Cardiac muscle cell (in vitro differentiated cells and primary cell): Measurements from ENCODE around the gene ABHD16A. TPM values are rescaled to one million over a fixed set of nuclear protein-coding genes. Genes with fewer than 3 reads are reported as not detected.
A peak's percentile ranks its signal among the peaks of the same experiment; 100 is the strongest.

ENCODE experiments used
- DNase-seq, 2 donors: peaks; one replicate each; pipeline versions ENCODE4 v3.0.0 to v3.0.0-alpha.2; 2010 to 2017; ENCODE audit warnings: low read depth in 1 of 2, low spot score in 1 of 2
- H3K27ac ChIP-seq: fragments of 200-600 bp; sonication (generic); 2 replicates; pipeline ENCODE4 v1.5.1; 2016
- H3K27me3 ChIP-seq: fragments of 200-600 bp; sonication (generic); 2 replicates; pipeline ENCODE4 v1.6.0; 2016; ENCODE audit warnings: control low read depth
- H3K36me3 ChIP-seq: fragments of 200-600 bp; sonication (generic); 2 replicates; pipeline ENCODE4 v1.5.1; 2016; ENCODE audit warnings: control low read depth
- H3K4me1 ChIP-seq: fragments of 200-600 bp; sonication (generic); 2 replicates; pipeline ENCODE4 v1.8.1; 2017; ENCODE audit warnings: low read depth, mild to moderate bottlenecking, mixed run types
- H3K4me3 ChIP-seq: fragments of 200-600 bp; sonication (generic); 2 replicates; pipeline ENCODE4 v1.5.1; 2016; ENCODE audit warnings: mild to moderate bottlenecking
- H3K9me3 ChIP-seq: fragments of 200-600 bp; sonication (generic); 2 replicates; pipeline ENCODE4 v1.5.1; 2017; ENCODE audit warnings: low read depth, mild to moderate bottlenecking, control low read depth
- CTCF ChIP-seq: IDR thresholded peaks from 2 replicates; pipeline ENCODE4 v1.5.1; 2012; ENCODE audit warnings: low read depth, mild to moderate bottlenecking, low read length
- polyA plus RNA-seq: library from polyadenylated mRNA; unstranded; fragments of >200 nt; fragmentation: Nextera tagmentation; extraction: Ambion mirVana; gene quantifications from 2 replicates; pipeline ENCODE4 v1.2.1, GENCODE V29; 2016
- total RNA-seq: library from RNA; depleted of rRNA; stranded (reverse); fragments of >200 nt; gene quantifications from 2 replicates; pipeline ENCODE4 v1.2.3, GENCODE V29; 2016

The ABHD16A gene
- total and polyA plus RNA-seq, 2 experiments from 2014 or later, result 48.0 to 65.1 TPM

DNA sequence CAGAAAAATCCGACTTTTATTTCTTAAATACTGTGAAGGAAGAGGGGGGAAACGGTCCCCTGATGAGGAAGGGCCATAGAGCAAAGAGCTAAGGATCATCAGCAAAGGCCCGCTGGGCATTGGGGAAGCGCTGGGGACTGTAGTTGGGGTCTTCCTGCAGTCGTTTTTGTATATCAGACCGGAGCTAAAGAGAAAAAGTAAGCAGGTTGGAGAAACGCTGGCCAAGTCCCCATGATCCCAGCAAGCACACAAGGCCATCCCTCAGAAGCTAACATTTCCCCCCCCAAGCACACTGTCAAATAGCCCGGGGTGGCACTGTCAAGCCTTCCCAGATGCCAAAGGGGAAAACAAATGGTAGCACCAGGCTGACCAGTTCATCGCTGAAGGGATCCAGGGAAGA is 64.1 kb downstream of the ABHD16A start:
- TF ChIP-seq CTCF, result no peak
- Histone ChIP-seq H3K27ac (peak overlapping the region; percentile 73), H3K4me1 (no peaks in the 10 kb centered on the region), H3K4me3 (no peak overlapping the region), H3K9me3 (no peaks in the 10 kb centered on the region), H3K27me3 (no peaks in the 10 kb centered on the region), H3K36me3 (peaks cover 86% of the 10 kb centered on the region)
- DNase-seq, result no peak

Other genes with a start within 250 kb of the ABHD16A start
Only the 30 nearest of the 39 such genes appear.
- gene ATP6V1G2, start 156.7 kb downstream of the ABHD16A start, total RNA-seq, result 21.2 and 28.8 TPM in 2 replicates
- 32.7 and 40.2 TPM in 2 replicates for gene ATP6V1G2, start 156.7 kb downstream of the ABHD16A start, polyA plus RNA-seq
- 43.6 and 51.2 TPM in 2 replicates for gene NFKBIL1, start 155.7 kb downstream of the ABHD16A start, total RNA-seq
- gene NFKBIL1, start 155.7 kb downstream of the ABHD16A start, polyA plus RNA-seq, result 38.4 and 47.1 TPM in 2 replicates
- gene LTA, start 131.0 kb downstream of the ABHD16A start, total RNA-seq, result not detected in 2 replicates
- not detected in 2 replicates for gene LTA, start 131.0 kb downstream of the ABHD16A start, polyA plus RNA-seq
- not detected in 2 replicates for gene TNF, start 127.8 kb downstream of the ABHD16A start, total RNA-seq
- gene TNF, start 127.8 kb downstream of the ABHD16A start, polyA plus RNA-seq, result 0.14 TPM in 1 of 2 replicates, not detected in the other
- gene LTB, start 120.9 kb downstream of the ABHD16A start, total RNA-seq, result 0.70 TPM in 1 of 2 replicates, not detected in the other
- 0.61 and 1.5 TPM in 2 replicates for gene LTB, start 120.9 kb downstream of the ABHD16A start, polyA plus RNA-seq
- gene LST1, start 117.0 kb downstream of the ABHD16A start, total RNA-seq, result 1.7 TPM in 1 of 2 replicates, not detected in the other
- 1.6 TPM in 1 of 2 replicates, not detected in the other for gene LST1, start 117.0 kb downstream of the ABHD16A start, polyA plus RNA-seq
- not detected in 2 replicates for gene NCR3, start 110.3 kb downstream of the ABHD16A start, total RNA-seq
- not detected in 2 replicates for gene NCR3, start 110.3 kb downstream of the ABHD16A start, polyA plus RNA-seq
- gene AIF1, start 88.1 kb downstream of the ABHD16A start, total RNA-seq, result 1.2 TPM in 1 of 2 replicates, not detected in the other
- gene AIF1, start 88.1 kb downstream of the ABHD16A start, polyA plus RNA-seq, result 1.4 and 1.6 TPM in 2 replicates
- gene PRRC2A, start 82.6 kb downstream of the ABHD16A start, total RNA-seq, result 144 and 208 TPM in 2 replicates
- gene PRRC2A, start 82.6 kb downstream of the ABHD16A start, polyA plus RNA-seq, result 70.2 and 103 TPM in 2 replicates
- gene BAG6, start 50.7 kb downstream of the ABHD16A start, total RNA-seq, result 494 and 510 TPM in 2 replicates
- gene BAG6, start 50.7 kb downstream of the ABHD16A start, polyA plus RNA-seq, result 115 TPM in 2 replicates
- 2.3 and 2.5 TPM in 2 replicates for gene APOM, start 47.4 kb downstream of the ABHD16A start, total RNA-seq
- gene APOM, start 47.4 kb downstream of the ABHD16A start, polyA plus RNA-seq, result 2.5 and 3.5 TPM in 2 replicates
- 24.5 and 27.4 TPM in 2 replicates for gene C6orf47, start 42.5 kb downstream of the ABHD16A start, total RNA-seq
- gene C6orf47, start 42.5 kb downstream of the ABHD16A start, polyA plus RNA-seq, result 22.0 and 29.2 TPM in 2 replicates
- 28.8 and 36.2 TPM in 2 replicates for gene GPANK1, start 38.3 kb downstream of the ABHD16A start, total RNA-seq
- 27.5 and 37.2 TPM in 2 replicates for gene GPANK1, start 38.3 kb downstream of the ABHD16A start, polyA plus RNA-seq
- gene CSNK2B, start 37.2 kb downstream of the ABHD16A start, total RNA-seq, result 310 and 375 TPM in 2 replicates
- gene CSNK2B, start 37.2 kb downstream of the ABHD16A start, polyA plus RNA-seq, result 277 and 280 TPM in 2 replicates
- gene LY6G5B, start 33.3 kb downstream of the ABHD16A start, total RNA-seq, result 3.9 and 6.8 TPM in 2 replicates
- gene LY6G5B, start 33.3 kb downstream of the ABHD16A start, polyA plus RNA-seq, result 13.2 and 16.5 TPM in 2 replicates
- 0.54 and 1.2 TPM in 2 replicates for gene LY6G5C, start 22.3 kb downstream of the ABHD16A start, total RNA-seq
- 5.0 and 9.0 TPM in 2 replicates for gene LY6G5C, start 22.3 kb downstream of the ABHD16A start, polyA plus RNA-seq
- gene LY6G6F, start 3.5 kb upstream of the ABHD16A start, total RNA-seq, result not detected in 2 replicates
- not detected in 2 replicates for gene LY6G6F, start 3.5 kb upstream of the ABHD16A start, polyA plus RNA-seq
- not detected in 2 replicates for gene LY6G6D, start 12.0 kb upstream of the ABHD16A start, total RNA-seq
- not detected in 2 replicates for gene LY6G6D, start 12.0 kb upstream of the ABHD16A start, polyA plus RNA-seq
- gene LY6G6C, start 18.4 kb upstream of the ABHD16A start, total RNA-seq, result not detected in 2 replicates
- gene LY6G6C, start 18.4 kb upstream of the ABHD16A start, polyA plus RNA-seq, result 0.24 TPM in 1 of 2 replicates, not detected in the other
- gene MPIG6B, start 20.0 kb upstream of the ABHD16A start, total RNA-seq, result not detected in 2 replicates
- gene MPIG6B, start 20.0 kb upstream of the ABHD16A start, polyA plus RNA-seq, result not detected in 2 replicates
- 134 and 138 TPM in 2 replicates for gene DDAH2, start 26.0 kb upstream of the ABHD16A start, total RNA-seq
- gene DDAH2, start 26.0 kb upstream of the ABHD16A start, polyA plus RNA-seq, result 154 and 170 TPM in 2 replicates
- gene CLIC1, start 33.2 kb upstream of the ABHD16A start, total RNA-seq, result 226 and 274 TPM in 2 replicates
- gene CLIC1, start 33.2 kb upstream of the ABHD16A start, polyA plus RNA-seq, result 318 and 326 TPM in 2 replicates
- gene MSH5, start 36.7 kb upstream of the ABHD16A start, total RNA-seq, result 6.6 and 39.4 TPM in 2 replicates
- gene MSH5, start 36.7 kb upstream of the ABHD16A start, polyA plus RNA-seq, result 7.4 and 16.4 TPM in 2 replicates
- 3.9 and 11.6 TPM in 2 replicates for gene SAPCD1, start 59.3 kb upstream of the ABHD16A start, total RNA-seq
- 2.1 and 4.2 TPM in 2 replicates for gene SAPCD1, start 59.3 kb upstream of the ABHD16A start, polyA plus RNA-seq
- 16.1 and 24.7 TPM in 2 replicates for gene VWA7, start 74.0 kb upstream of the ABHD16A start, total RNA-seq
- 9.9 and 12.3 TPM in 2 replicates for gene VWA7, start 74.0 kb upstream of the ABHD16A start, polyA plus RNA-seq
- gene VARS1, start 92.4 kb upstream of the ABHD16A start, total RNA-seq, result 46.3 and 49.7 TPM in 2 replicates
- gene VARS1, start 92.4 kb upstream of the ABHD16A start, polyA plus RNA-seq, result 51.5 and 63.9 TPM in 2 replicates
- 58.9 and 64.2 TPM in 2 replicates for gene LSM2, start 103.6 kb upstream of the ABHD16A start, total RNA-seq
- 76.8 and 88.6 TPM in 2 replicates for gene LSM2, start 103.6 kb upstream of the ABHD16A start, polyA plus RNA-seq
- gene HSPA1L, start 112.0 kb upstream of the ABHD16A start, total RNA-seq, result 1.6 and 3.1 TPM in 2 replicates
- gene HSPA1L, start 112.0 kb upstream of the ABHD16A start, polyA plus RNA-seq, result 4.5 and 5.2 TPM in 2 replicates
- 122 and 167 TPM in 2 replicates for gene HSPA1A, start 112.2 kb upstream of the ABHD16A start, total RNA-seq
- 51.2 and 92.3 TPM in 2 replicates for gene HSPA1A, start 112.2 kb upstream of the ABHD16A start, polyA plus RNA-seq
- gene HSPA1B, start 124.4 kb upstream of the ABHD16A start, total RNA-seq, result 184 and 226 TPM in 2 replicates
- 88.0 and 88.8 TPM in 2 replicates for gene HSPA1B, start 124.4 kb upstream of the ABHD16A start, polyA plus RNA-seq